ENCODE measurements around the gene SLC5A5.

SLC5A5 gene

GRCh38 chr19:17847538-17848366 is 24.0 kb upstream of the SLC5A5 start, which contains the start of gene JAK3:
Gene JAK3, minus strand, starts transcription at chr19:17847982. Its CDS starts 3,565 bp downstream, at chr19:17844417.
- peak; percentile 29 for DNase-seq

- no peak for DNase-seq
Measured at GRCh38 chr19:17848595-17849292, 23.0 kb upstream of the SLC5A5 start.

GRCh38 chr19:17854061-17854460 is 17.7 kb upstream of the SLC5A5 start:
- DNase-seq, result no peak

- peak; percentile 45 for DNase-seq
Measured at GRCh38 chr19:17855280-17856152, 16.2 kb upstream of the SLC5A5 start.

- DNase-seq, result peak; percentile 100
Measured at GRCh38 chr19:17859533-17860330, 12.0 kb upstream of the SLC5A5 start, which contains the start of gene RPL18A. Gene RPL18A, plus strand, starts transcription at chr19:17859910. Its CDS starts 47 bp downstream, at chr19:17859957.

GRCh38 chr19:17860331-17860992 is 11.3 kb upstream of the SLC5A5 start:
- DNase-seq, result no peak

- no peak for DNase-seq
Measured at GRCh38 chr19:17860993-17861360, 10.8 kb upstream of the SLC5A5 start.

GRCh38 chr19:17861542-17862402 is 10.0 kb upstream of the SLC5A5 start:
- no peak for DNase-seq

- no peak for DNase-seq
Measured at GRCh38 chr19:17862711-17863519, 8.8 kb upstream of the SLC5A5 start.

- DNase-seq, result no peak
Measured at GRCh38 chr19:17863520-17864182, 8.1 kb upstream of the SLC5A5 start.

- no peak for DNase-seq
Measured at GRCh38 chr19:17865364-17866311, 6.1 kb upstream of the SLC5A5 start.

- no peak for DNase-seq
Measured at GRCh38 chr19:17866312-17866963, 5.3 kb upstream of the SLC5A5 start.

GRCh38 chr19:17866964-17867486 is 4.7 kb upstream of the SLC5A5 start:
- DNase-seq, result no peak

- DNase-seq, result no peak
Measured at GRCh38 chr19:17868669-17869068, 3.1 kb upstream of the SLC5A5 start.

- DNase-seq, result no peak
Measured at GRCh38 chr19:17869114-17869608, 2.6 kb upstream of the SLC5A5 start.

- no peak for DNase-seq
Measured at GRCh38 chr19:17871032-17871877, 490 bp upstream of the SLC5A5 start.
